ENCODE data around the gene GSK3A.

The GSK3A gene

DNA sequence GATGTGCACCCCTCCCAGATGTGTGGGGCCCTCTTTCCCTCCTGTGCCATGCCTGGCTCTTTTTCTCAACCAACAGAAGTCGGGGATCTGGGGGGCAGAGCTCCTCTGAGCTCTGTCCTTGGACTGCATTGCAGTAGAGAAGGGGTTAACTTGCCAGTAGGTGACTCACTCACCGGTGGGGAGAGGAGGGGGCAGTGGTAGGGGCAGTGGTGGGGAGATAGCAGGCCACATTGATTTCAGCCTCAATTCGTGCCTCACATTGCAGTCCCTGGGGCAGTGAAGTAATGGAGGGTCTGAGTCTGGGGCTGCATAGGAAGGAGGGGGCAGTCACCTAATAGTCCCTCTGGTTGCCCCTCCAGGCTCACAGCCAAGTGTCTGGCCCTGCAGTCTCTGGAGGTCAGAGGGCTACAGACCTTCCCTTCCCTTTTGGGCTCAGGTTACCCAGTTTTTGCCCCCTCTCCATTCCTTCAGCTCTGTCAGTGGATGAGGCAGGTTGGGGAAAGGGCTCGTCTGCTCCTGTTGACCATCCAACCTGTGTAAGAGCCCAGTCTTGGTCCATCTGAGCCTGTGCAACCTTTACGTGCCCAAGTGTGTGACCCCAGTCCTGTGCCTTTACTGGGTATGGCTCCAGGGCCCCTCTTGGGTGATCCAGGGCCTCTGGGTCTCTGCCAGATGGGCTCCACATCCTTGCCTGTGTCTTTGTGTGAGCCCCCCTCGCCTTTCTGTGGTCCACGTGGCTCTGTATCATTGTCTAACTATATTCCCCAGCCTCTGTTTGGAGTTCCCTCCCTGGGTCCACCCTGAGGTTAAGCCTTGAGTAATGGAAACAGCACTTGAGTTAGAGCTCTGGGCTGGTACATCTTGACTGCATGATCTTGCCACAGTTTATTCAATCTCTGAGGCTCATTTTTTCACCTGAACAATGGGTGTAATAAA, 39.7 kb upstream of the GSK3A start:
- DNase-seq (ENCODE audit: extremely low spot score, insufficient read length, low read depth) (no peak), FAIRE-seq (no peak)

GRCh38 chr19:42281146-42281826, 38.9 kb upstream of the GSK3A start:
- no peak for FAIRE-seq
- no peak for DNase-seq (ENCODE audit: extremely low spot score, insufficient read length, low read depth)

GRCh38 chr19:42280815-42281145, 38.4 kb upstream of the GSK3A start:
- no peak for FAIRE-seq

GRCh38 chr19:42279902-42280814, 37.8 kb upstream of the GSK3A start:
- DNase-seq (ENCODE audit: extremely low spot score, insufficient read length, low read depth) (peak; percentile 88), FAIRE-seq (peak; percentile 89)

More at GRCh38 chr19:42280815-42281145, 38.4 kb upstream of the GSK3A start:
- DNase-seq (ENCODE audit: extremely low spot score, insufficient read length, low read depth): no peak

DNA sequence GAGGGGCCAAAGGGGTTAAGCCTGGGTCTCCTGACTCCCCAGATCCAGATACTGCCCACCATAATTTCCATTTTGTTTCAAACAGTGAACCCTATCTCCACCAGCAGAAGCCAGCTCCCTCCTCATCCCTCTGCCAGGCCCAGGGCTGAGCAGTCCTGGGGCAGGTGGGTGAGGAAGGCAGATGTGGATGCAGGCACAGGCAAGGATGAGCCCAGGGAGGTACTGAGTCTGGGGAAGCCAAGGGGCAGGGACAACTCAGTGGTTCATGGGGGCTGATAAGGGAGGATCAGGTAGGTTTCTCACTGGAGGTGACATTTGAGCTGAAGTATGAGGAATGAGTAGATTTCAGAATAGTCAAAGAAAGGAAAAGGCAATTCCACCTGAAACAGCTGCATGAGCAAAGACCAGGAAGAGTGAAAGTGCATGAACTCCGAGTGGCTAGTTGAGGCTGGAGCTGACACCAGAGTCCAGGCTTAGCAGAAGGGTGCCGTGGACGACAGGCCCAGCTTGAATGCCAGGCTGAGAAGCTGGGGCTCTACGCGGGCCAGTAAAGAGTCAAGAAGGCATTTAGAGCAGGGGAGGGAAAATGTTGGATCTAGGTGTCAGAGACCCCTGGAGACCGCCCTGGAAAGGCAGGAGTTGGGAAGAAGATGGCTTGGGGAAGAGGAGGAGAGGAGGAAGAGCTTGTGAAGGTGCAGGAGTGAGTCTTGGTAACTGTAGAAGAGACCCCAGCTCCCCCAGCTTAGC, 36.9 kb upstream of the GSK3A start:
- DNase-seq (ENCODE audit: extremely low spot score, insufficient read length, low read depth): no peak
- FAIRE-seq: peak; percentile 59

- DNase-seq (ENCODE audit: extremely low spot score, insufficient read length, low read depth): no peak
- no peak for FAIRE-seq
These were observed 36.2 kb upstream of the GSK3A start for GRCh38 chr19:42278452-42279154.

- no peak for DNase-seq (ENCODE audit: extremely low spot score, insufficient read length, low read depth)
- no peak for FAIRE-seq
These were observed 35.5 kb upstream of the GSK3A start for GRCh38 chr19:42277821-42278451.

- FAIRE-seq (no peak), DNase-seq (ENCODE audit: extremely low spot score, insufficient read length, low read depth) (no peak)
These were observed 34.4 kb upstream of the GSK3A start for GRCh38 chr19:42276821-42277220.

DNA sequence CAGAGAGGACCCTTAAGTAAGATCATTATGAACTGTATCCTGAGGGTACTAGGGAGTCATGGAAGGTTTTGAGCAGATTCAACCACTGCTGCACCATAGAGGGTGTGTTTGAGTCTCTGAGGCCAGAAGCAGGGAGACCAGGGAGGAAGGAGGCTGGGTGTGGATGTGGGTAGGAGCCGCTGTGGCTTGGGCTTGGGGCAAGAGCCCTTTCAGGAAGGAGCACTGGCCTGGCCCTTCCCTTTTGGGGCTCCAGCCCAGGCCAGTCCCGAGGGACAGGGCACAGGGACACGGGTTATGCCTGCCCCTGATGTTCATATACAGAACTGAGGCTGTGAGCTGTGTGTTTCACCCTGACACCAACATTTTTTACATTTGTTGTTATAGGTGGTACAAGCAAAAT, 33.9 kb upstream of the GSK3A start:
- no peak for DNase-seq (ENCODE audit: extremely low spot score, insufficient read length, low read depth)
- FAIRE-seq: no peak

- DNase-seq (ENCODE audit: extremely low spot score, insufficient read length, low read depth) (no peak), FAIRE-seq (no peak)
These were observed 33.1 kb upstream of the GSK3A start for GRCh38 chr19:42275517-42275916.

- FAIRE-seq: no peak
- no peak for DNase-seq (ENCODE audit: extremely low spot score, insufficient read length, low read depth)
These were observed 32.7 kb upstream of the GSK3A start for GRCh38 chr19:42275103-42275502.

DNA sequence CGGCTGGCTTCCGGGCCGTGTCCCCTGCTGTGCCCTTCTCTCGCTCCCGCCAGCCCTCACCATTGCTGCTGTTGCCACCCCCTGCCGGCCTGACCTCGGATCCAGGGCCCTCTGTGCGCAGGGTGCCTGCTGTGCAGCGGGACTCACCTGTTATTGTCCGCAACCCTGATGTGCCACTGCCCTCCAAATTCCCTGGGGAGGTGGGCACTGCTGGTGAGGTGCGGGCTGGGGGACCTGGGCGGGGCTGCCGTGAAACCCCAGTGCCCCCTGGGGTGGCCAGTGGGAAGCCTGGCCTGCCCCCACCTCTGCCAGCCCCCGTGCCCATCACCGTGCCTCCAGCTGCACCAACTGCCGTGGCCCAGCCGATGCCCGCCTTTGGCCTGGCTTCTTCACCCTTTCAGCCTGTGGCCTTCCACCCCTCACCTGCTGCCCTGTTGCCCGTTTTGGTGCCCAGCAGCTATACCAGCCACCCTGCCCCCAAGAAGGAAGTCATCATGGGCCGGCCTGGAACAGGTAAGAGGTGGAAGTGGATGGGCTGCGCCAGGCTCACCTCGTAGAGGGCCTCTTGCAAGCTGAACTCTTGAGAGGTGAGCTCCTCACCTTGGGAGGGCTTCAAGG, 31.8 kb upstream of the GSK3A start:
- no peak for DNase-seq (ENCODE audit: extremely low spot score, insufficient read length, low read depth)
- no peak for FAIRE-seq

DNA sequence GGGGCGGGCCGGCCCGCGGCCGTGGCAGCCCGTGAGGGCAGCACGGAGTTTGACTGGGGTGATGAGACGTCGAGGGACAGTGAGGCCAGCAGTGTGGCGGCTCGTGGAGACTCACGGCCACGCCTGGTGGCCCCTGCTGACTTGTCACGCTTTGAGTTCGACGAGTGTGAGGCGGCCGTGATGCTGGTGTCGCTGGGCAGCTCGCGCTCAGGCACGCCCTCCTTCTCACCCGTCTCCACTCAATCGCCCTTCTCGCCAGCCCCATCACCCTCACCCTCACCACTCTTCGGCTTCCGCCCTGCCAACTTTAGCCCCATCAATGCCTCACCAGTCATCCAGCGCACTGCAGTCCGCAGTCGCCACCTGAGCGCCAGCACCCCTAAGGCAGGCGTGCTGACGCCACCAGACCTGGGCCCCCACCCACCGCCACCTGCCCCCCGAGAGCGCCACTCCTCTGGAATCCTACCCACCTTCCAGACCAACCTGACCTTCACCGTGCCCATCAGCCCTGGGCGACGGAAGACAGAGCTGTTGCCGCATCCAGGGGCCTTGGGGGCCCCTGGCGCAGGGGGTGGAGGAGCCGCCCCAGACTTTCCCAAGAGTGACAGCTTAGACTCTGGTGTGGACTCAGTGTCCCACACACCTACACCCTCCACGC, 31.1 kb upstream of the GSK3A start:
- DNase-seq (ENCODE audit: extremely low spot score, insufficient read length, low read depth) (no peak), FAIRE-seq (no peak)

GRCh38 chr19:42272989-42273406, 30.6 kb upstream of the GSK3A start:
- DNase-seq (ENCODE audit: extremely low spot score, insufficient read length, low read depth) (no peak), FAIRE-seq (no peak)

GRCh38 chr19:42272535-42272897, 30.1 kb upstream of the GSK3A start:
- DNase-seq (ENCODE audit: extremely low spot score, insufficient read length, low read depth): no peak
- FAIRE-seq: no peak

- DNase-seq (ENCODE audit: extremely low spot score, insufficient read length, low read depth): no peak
These were observed 29.6 kb upstream of the GSK3A start for GRCh38 chr19:42271861-42272534.

DNA sequence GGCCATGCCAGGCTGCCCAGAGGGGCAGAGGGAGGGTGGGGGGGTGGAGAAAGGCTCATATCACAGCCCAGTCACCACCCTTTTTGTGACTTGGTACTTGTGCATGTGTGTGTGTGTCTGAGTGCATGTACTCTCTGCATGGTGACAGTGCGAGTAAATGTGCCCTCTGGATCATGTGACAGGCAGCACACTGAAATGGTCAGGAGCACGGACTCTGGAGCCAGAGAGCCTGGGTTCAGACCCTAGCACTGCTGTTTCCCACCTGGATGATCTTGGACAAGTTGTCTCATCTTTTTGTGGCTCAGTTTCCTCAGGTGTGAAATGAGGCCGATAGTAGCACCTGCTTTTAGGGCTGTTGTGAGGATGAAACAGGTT, 28.6 kb upstream of the GSK3A start:
- DNase-seq (ENCODE audit: extremely low spot score, insufficient read length, low read depth) (no peak), FAIRE-seq (no peak)

More at GRCh38 chr19:42271861-42272534, 29.6 kb upstream of the GSK3A start:
- FAIRE-seq: no peak
